ENCODE data around the gene GAS5. TPM values are rescaled to one million over a fixed set of nuclear protein-coding genes. Genes with fewer than 3 reads are reported as not detected.

Gene GAS5
- total and polyA plus RNA-seq, 10 of the 15 experiments (the other 5 are each of a cell fraction or from before 2014, with no cell fraction given): 289 to 1,137 (median 699) TPM

GRCh38 chr1:173893611-173894010 is 25.8 kb upstream of the GAS5 start (continued):
- TF ChIP-seq IRF5 (IDR thresholded peaks at IDR 0.05; ENCODE audit: borderline replicate concordance) (no peak), BMI1 (IDR thresholded peaks at IDR 0.05; ENCODE audit: borderline replicate concordance) (no peak), CBX3 (IDR thresholded peaks at IDR 0.05; ENCODE audit: borderline replicate concordance, low read depth) (no peak)

GRCh38 chr1:173889885-173890284 is 22.1 kb upstream of the GAS5 start:
- ChIA-PET SMC1A (ENCODE audit: uncharacterized antibody, unreplicated experiment) (interaction anchor here (0.6 to 2.5 kb wide), 3 partner anchors 20 to 157 kb away, joined by 3 to 8 read pairs (median 3); no protein-coding TSS in a partner anchor), RAD21 (ENCODE audit: unreplicated experiment) (no interaction called here), CTCF (interaction anchor here (0.9 kb wide), 1 partner anchor 17 kb away, joined by 3 read pairs; no protein-coding TSS in a partner anchor), POLR2A (no interaction called here)
- Histone ChIP-seq H4K20me1 (ENCODE audit: control insufficient read depth, insufficient read depth) (no peaks in the 10 kb centered on the region), H3K9me3 (replicated peaks; ENCODE audit: control insufficient read depth, insufficient read depth, low read length) (no peaks in the 10 kb centered on the region), H3K79me2 (ENCODE audit: control insufficient read depth, insufficient read depth, low read length) (no peaks in the 10 kb centered on the region), H3K4me2 (ENCODE audit: control insufficient read depth, insufficient read depth) (no peak overlapping the region), H3K27ac (ENCODE audit: control insufficient read depth, insufficient read depth) (no peak overlapping the region), H3K4me1 (ENCODE audit: control insufficient read depth, insufficient read depth, low read length) (no peaks in the 10 kb centered on the region), H3K27me3 (replicated peaks in 1 of 2; ENCODE audit: control insufficient read depth in 2 of 2, insufficient read depth in 2 of 2, low read length in 1 of 2) (no peaks in the 10 kb centered on the region), H3K36me3 (ENCODE audit: control insufficient read depth in 2 of 2, insufficient read depth in 2 of 2, low read length in 1 of 2) (peaks cover 0 to 2% of the 10 kb centered on the region in 2 experiments; a peak in 2 of 4 replicates), H2AFZ (ENCODE audit: control insufficient read depth, low read depth, low read length) (no peak overlapping the region), H3K9ac (ENCODE audit: control insufficient read depth, insufficient read depth, low read length) (no peak overlapping the region), H3K4me3 (no peak overlapping the region)
- DNase-seq (ENCODE audit: low read depth, low spot score) (no peak), FAIRE-seq (no peak), ATAC-seq (no peak)
- 89% methylated on average over 2 of the region's 2 CpGs for whole genome bisulfite sequencing (ENCODE audit: insufficient coverage, insufficient replicate concordance, low lambda C conversion rate, missing lambda C conversion rate)
- BruUV-seq (replicated peaks): no TSS peak
- intact Hi-C loops (cut with micrococcal nuclease; ENCODE audit: unreplicated experiment) (no loop called here), in situ Hi-C loops (cut with MboI) (no loop called here)
- no peak for TF ChIP-seq SPI1 (IDR thresholded peaks at IDR 0.05; ENCODE audit: borderline replicate concordance, insufficient read depth, low read depth, low read length)
- no peak for TF ChIP-seq ZBTB11 (CRISPR knock-in tag; IDR thresholded peaks at IDR 0.05)
- TF ChIP-seq RELB (IDR thresholded peaks at IDR 0.05; ENCODE audit: low read depth): no peak
- no peak for TF ChIP-seq ATF7 (IDR thresholded peaks at IDR 0.05; ENCODE audit: low read depth)
- TF ChIP-seq ZBTB33 (IDR thresholded peaks at IDR 0.05): no peak
- no peak for TF ChIP-seq CEBPB (IDR thresholded peaks at IDR 0.05; ENCODE audit: borderline replicate concordance in 1 of 2, low read depth in 2 of 2, low read length in 2 of 2)
- TF ChIP-seq CBX3 (IDR thresholded peaks at IDR 0.05; ENCODE audit: borderline replicate concordance, low read depth): no peak
- TF ChIP-seq IRF3 (IDR thresholded peaks at IDR 0.05): no peak
- no peak for TF ChIP-seq POLR2A (IDR thresholded peaks at IDR 0.05; ENCODE audit: low read depth, low read length)
- no peak for TF ChIP-seq FOXM1 (IDR thresholded peaks at IDR 0.05; ENCODE audit: low read depth, low read length)
- no peak for TF ChIP-seq ZZZ3 (IDR thresholded peaks at IDR 0.05; ENCODE audit: control insufficient read depth, insufficient read length, low read depth)
- TF ChIP-seq LARP7 (IDR thresholded peaks at IDR 0.05): no peak

Data from GM12878 (cell line).